Stimulated activated CD8-positive, alpha-beta memory T cell treated with anti-CD3 and anti-CD28 coated beads, Interleukin-12 subunit alpha, Interleukin-12 subunit beta, amount 100 ng/mL, for 1 hour (primary cell): ENCODE data around the gene ORAI3.

Experiments
- DNase-seq: peaks from one replicate; pipeline ENCODE4 v3.0.0-alpha.2; 2020; ENCODE audit warnings: low read depth

ORAI3 gene

DNA sequence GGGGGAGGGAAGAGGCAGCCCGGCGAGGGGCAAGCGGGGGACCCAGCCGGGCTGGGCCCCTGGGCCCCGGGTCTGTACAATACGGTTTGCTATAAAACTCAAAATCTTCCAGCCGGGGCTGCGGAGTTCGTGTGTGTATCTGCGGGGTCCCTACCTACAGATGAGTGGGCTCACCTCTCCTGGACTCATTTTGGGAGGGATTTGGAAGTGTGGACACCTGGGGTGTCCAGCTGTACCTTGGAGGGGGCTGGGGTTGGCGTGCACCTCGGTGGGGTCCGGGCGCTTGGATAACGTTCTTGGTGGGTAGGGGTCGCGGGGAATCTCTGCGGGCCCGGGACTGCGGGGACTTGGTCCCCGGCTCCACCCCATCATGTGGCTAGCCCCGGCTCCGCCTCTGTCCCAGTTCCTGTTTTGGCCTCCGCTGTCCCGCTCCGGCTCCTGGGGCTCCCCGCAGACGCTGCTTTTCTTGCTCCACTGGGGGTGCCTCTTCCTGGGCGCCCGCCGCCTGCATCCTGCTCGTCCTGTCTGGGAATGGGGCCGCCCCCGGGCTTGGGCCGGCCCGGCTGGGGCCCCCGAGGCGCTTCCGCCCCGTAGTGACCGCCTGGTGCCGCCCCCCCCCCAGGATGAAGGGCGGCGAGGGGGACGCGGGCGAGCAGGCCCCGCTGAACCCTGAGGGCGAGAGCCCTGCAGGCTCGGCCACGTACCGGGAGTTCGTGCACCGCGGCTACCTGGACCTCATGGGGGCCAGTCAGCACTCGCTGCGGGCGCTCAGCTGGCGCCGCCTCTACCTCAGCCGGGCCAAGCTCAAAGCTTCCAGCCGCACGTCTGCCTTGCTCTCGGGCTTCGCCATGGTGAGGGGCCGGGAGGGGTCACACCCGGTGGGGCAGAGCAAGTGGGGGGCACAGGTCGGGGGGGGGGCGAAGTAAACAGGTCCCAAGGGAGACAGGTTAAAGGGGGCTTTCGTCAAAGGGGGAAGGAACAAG, at the start of gene ORAI3:
ORAI3 (plus strand) TSS at position 402 of the 983 bp plus-strand sequence; CDS start at position 624, 222 bp downstream.
- DNase-seq: no peak

DNA sequence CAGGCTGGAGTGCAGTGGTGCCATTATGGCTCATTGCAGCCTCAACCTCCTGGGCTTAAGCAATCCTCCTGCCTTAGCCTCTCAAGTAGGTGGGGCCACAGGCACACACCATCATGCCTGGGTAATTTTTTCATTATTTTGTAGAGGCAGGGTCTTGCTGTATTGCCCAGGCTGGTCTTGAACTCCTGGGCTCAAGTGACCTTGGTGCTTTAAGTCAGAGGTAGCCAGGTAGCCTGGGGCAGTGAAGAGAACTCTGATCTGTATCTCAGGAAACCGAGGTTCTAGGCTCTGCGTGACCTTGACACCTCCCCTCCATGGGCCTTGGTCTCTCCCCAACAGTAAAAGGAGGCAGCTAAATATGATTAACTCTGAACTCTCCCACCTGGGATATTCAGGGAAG, 49.1 kb upstream of the ORAI3 start:
- no peak for DNase-seq

DNA sequence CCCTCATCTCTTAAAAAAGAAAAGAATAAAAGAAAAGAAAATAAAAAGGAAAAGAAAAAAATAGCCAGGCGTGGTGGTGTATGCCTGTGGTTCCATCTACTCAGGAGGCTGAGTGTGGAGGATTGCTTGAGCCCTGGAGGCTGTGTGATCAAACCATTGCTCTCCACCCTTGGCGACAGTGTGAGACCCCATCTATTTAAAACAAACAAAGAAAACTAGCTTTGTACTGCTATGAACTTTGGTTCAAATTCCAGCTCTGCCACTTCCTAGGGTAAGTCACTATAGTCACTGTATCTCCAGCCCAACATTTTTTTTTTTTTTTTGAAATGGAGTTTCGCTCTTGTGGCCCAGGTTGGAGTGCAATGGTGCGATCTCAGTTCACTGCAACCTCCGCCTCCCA, 48.3 kb upstream of the ORAI3 start:
- DNase-seq: no peak

DNA sequence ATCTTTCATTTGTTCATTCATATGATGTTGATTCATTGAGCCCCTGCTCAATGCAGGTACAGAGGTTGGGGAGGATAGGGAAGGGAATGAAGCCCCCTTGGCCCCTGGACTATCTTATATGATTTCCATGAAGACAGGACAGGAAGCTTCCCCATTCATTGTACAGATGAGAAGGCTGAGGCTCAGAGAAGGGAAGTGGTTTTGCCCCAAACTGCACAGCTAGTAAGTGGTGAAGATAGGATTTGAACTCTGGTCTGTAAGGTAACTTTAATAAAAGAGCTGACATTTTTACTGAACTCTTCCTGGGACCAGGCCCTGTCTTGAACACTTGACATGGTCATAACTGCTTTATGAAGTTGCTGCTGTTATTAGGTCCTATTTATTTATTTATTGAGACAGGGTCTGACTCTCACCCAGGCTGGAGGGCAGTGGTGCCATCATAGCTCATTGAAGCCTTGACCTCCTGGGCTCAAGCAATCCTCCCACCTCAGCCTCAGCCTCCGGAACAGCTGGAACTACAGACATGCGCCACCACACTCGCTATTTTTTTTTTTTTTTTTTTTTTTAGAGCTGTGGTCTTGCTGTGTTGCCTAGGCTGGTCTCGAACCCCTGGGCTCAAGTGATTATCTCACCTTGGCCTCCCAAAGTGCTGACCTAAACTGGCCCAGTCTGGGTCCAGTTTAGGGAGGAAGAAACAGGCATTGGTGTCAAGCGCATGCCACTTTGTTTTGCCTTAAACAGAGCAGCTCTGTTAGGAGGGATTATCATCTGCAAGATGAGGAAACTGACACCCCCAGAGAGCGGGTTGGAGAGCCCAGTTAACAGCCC, 47.5 kb upstream of the ORAI3 start:
- DNase-seq: no peak

DNA sequence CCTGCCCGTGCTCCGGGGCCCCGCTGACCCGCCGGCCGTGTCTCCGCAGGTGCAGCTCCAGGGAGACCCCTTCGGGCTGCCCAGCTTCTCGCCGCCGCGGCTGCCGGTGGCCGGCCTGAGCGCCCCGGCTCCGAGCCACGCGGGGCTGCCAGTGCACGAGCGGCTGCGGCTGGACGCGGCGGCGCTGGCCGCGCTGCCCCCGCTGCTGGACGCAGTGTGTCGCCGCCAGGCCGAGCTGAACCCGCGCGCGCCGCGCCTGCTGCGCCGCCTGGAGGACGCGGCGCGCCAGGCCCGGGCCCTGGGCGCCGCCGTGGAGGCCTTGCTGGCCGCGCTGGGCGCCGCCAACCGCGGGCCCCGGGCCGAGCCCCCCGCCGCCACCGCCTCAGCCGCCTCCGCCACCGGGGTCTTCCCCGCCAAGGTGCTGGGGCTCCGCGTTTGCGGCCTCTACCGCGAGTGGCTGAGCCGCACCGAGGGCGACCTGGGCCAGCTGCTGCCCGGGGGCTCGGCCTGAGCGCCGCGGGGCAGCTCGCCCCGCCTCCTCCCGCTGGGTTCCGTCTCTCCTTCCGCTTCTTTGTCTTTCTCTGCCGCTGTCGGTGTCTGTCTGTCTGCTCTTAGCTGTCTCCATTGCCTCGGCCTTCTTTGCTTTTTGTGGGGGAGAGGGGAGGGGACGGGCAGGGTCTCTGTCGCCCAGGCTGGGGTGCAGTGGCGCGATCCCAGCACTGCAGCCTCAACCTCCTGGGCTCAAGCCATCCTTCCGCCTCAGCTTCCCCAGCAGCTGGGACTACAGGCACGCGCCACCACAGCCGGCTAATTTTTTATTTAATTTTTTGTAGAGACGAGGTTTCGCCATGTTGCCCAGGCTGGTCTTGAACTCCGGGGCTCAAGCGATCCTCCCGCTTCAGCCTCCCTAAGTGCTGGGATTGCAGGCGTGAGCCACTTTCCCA, 46.6 kb upstream of the ORAI3 start:
- DNase-seq: no peak

DNA sequence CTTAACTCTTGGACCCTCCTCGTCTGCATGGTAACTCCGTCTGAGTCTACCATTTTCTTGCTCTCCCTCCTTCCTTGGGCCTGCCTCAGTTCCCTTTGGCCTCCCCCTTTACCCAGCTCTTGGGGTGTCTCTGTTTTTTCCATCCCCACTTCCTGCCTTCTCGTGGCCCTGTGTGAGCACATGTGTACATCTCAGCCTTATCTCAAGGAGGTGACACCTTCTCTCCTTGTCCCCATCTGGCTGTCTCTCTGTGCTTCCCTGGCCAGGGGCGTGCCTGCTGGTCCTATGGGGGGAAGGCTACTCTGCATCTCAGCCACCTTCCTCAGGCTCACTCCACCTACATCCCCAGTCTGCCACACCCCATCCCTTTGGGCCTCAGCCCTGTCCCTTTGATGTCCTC, 45.9 kb upstream of the ORAI3 start:
- no peak for DNase-seq

DNA sequence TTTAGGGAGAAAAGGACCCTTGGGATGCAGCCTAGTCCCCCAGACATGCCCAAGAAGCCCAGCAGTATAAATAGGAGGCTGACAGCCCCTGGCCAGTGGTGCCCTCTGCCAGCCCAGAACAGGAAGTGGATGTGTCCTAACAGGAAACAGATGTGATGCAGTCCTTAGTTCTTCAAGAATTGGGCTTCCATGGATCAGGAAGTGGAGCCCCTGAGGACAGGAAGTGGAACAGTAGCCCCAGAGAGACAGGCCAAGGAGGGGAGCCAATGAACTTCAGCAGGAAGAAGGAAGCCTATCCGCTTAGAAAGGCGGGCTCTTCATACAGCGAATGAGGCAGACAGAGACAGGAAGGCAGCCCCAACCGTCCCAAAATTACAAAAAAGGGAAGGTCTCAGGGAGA, 45.3 kb upstream of the ORAI3 start:
- DNase-seq: no peak

DNA sequence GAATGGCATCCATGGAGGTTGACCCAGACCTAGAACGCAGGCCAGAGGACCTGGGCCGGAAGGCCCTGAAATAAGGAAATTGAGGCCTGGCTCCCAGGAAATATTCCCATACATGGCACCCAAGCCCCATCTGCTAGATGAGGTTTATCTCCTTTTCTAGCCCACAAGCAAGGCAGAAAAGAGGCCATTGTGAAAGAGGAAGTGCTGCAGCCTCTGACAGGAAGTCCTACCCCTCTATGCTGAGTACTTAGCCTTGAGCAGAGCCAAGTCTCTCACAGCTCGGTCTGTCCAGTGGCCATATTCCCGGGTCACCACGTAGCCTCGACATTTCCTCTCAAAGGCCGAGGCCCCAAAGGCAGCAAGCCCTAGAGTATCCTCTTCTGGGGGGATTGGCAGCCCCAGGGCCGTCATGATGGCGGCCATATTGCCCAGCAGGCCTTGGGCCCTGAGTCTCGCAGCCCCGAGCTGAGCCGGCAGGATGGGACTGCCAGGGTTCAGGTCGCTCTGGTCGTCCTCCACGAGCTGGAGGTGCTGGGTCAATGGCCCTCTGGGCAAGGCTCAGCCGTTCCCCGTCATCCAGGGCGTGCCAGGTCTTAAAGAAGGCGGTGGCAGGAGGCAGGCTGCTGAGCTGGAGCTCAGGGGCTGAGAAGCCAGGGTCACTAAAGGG, 44.6 kb upstream of the ORAI3 start:
- no peak for DNase-seq

DNA sequence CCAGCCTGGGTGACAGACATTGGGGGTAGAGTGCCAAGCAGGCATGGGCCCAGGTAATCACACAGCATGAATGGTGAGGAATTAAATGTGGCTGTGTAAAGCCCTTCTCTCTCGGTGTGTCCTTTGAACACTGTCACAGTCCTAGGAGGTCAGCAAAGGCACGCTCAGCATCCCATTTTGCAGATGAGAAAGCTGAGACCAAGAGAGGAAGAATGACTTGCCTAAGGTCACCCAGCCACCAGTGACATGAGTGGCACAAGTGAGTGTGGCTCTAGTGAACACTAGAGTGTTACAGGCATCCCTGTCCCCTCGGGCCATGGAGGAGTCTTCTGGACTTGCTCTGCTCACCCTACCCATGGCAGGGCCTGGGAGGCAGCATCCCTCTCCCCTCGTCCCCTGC, 41.8 kb upstream of the ORAI3 start:
- no peak for DNase-seq

DNA sequence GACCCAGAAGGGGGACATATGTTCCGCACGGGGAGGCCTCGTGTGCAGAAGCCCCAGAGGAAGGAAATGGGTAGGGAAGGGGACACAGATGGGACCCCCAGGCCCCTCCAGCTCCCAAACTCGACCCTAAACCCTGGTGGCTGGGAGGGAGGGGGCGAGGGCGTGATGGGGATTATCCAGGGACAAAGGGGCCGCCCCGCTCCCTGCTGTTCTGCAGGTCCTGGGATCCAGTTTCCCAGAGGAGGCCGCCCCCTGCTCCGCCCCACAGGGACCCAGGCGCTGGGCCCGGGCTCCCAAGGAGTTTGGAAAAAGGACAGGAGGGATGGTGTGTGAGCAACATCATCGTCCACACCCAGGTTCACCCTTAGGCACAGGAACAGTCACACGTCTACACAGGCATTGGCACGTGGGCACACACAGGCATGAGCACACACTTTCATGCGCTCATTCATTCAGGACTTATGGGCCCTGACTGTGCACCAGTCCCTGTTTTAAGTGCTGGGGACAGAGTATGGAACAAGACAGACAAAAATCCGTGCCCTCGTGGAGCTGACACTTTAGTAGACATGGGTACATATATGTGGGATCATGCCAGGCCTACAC, 38.3 kb upstream of the ORAI3 start:
- DNase-seq: no peak

DNA sequence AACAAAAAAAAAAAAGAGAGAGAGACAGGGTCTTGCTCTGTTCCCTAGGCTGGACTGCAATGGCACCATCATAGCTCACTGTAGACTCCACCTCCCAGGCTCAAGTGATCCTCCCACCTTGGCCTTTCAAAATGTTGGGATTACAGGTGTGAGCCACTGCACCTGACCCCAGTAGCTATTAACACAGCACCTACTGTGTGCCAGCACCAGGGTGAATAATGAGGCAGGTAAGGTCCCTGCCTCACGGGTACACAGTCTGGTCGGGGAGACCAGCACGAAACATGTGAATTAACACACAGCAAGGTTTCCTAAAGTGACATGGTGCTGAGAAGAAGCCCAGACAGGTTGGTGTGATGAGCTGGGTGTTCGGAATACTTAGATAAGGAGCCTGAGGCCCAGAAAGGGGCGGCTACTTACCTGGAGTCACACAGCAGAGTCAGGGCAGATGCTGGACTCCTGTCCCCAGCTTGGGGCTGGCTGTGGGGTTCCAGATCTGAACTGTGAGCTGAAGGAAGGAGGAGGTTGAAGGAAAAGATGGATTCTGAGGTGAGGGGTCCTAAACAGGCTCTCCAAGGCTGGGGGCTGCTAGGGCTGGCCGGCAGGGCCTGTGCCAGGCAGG, 36.0 kb upstream of the ORAI3 start:
- DNase-seq: no peak

DNA sequence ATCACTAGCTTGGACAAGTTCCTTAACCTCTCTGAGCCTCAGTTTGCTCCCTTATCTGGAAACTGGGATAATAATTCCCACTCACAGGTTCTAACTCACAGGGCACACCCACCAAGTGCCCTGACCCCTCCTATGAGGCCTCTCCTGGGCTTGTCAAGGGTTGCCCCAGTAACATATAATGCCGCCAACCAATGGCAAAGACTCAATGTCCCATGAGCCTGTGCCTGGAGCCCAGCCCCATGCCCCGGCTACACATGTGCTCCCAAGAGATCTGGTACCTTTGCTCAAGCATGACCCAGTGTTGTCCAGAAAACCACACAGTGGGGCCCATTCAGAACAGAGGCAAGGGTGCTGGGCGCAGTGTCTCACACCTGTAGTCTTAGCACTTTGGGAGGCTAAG, 34.0 kb upstream of the ORAI3 start:
- DNase-seq: no peak

DNA sequence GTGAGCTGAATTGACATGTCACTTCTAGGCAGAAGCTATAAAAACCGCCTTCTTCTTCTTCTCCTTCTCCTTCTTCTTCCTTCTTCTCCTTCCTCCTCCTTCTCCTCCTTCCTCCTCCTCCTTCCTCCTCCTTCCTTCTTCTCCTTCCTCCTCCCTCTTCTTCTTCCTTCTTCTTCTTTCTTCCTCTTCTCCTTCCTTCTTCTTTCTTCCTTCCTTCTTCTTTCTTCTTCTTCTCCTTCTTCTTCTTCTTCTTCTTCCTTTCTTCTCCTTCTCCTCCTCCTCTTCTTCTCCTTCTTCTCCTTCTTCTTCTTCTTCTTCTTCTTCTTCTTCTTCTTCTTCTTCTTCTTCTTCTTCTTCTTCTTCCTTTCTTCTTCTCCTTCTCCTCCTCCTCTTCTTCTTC, 30.3 kb upstream of the ORAI3 start:
- DNase-seq: no peak

DNA sequence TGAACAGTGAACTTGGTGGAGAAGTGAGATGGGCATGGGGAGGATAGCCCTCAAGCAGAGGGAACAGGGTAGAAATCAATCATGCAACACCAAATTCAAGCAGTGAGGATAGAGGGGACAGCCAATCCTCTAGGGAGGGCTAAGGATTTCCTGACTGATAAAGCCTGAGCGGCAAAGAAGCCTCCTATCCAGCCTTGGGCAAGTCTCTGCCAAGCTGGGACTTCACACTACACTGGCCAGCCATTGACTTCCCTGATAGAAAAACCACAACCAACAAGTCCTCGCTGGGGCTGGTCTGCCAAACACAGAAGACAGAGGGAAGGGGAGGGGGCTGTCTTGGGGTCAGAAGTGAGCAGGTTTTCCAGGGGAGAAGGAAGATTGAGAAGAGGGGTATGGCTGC, 28.0 kb upstream of the ORAI3 start:
- DNase-seq: no peak

DNA sequence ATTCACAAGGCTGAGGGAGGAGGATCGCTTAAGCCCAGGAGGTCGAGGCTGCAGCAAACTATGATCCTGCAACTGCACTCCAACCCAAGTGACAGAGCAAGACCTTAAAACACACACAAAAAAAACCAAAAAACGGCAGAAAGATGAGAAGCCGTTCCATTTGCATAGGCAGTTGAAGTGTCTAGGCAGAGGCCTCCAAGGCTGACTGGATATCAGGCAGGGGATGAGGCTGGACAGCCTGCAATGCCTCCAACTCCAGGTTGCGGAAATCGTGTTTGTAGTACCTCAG, 27.5 kb upstream of the ORAI3 start:
- DNase-seq: no peak

DNA sequence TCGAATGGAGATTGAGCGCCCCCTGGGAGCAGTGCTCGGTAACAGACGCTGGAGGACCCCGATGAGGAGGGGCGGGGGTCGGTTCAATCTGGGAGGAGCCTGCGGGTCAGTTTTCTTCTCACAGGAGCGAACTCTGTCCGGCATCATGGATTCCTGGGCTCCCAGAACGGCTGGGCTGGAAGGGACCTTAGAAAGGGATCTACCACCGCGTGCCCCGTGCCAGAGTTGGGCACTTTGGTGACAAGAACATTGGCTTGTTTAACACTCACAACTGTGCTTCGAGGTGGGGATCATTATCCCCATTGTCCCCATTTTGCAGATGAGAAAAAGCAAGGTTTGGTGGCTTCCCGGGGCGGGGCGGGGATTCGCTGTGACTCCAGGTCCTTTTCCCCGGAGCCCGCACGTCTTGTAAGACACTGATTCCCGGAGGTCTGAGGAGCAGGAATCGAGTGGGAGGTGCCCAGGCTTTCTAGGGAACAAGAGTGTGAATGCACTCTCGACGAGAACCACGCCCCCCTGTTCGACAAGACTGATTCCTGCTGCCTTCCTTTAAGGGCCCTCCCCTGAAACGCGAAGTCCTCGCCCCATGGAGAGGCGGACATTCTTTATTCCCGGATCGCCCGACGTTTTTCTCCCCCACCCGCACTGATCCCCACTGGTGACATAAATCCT, 27.0 kb upstream of the ORAI3 start:
- DNase-seq: peak; percentile 78

DNA sequence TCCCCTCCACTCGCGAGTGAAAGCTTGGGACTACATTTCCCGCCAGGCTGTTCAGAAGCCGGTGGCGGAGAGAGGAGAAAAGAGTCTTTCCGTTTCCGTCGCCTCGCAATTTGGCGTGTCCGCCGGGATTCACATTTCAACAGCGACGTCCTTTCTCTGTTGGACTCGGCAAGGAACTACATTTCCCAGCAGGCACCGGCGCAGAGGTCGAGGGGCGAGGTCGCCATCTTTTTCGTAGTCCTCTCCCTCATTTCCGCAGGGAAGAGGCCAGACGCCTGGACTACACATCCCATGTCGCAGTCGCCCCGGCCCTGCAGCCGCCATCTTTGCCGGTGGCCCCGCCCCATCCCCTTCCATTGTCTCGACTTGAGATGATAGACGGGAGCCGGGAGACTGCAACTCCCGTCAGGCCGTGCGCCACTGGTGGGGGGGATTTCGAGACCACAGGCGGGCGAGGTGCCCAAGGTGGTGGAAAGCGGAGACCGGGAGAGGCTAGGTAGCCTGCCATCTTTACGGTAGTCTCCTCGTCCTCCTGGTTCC, 26.4 kb upstream of the ORAI3 start:
- peak; percentile 98 for DNase-seq

DNA sequence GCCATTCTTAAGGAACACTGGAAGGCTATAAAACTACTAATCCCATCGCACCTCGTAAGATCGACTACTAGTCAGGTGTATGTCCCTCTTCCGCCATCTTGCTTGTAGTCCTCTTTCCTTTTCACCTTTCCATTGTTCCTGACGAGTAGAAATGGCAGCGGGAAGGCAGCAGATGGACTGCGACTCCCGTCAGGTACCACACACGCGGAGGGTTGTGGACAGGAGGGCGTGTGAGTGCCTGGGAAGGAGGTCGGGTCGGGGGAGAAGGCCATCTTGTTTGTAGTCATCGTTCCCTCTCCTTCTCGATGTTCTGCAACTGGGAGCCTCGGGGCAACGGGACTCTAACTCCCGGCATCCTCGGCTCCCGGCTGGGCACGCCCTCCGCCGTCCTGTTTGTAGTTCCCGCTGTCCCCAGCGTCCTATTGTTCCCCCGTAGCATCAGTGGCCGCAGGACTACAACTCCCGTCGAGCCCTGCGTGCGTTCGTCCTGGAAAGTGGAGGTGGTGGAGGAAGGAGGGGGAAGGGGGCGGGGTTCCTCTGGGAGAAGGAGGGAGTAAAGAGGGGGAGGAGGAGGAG, 25.8 kb upstream of the ORAI3 start:
- DNase-seq: peak; percentile 90

DNA sequence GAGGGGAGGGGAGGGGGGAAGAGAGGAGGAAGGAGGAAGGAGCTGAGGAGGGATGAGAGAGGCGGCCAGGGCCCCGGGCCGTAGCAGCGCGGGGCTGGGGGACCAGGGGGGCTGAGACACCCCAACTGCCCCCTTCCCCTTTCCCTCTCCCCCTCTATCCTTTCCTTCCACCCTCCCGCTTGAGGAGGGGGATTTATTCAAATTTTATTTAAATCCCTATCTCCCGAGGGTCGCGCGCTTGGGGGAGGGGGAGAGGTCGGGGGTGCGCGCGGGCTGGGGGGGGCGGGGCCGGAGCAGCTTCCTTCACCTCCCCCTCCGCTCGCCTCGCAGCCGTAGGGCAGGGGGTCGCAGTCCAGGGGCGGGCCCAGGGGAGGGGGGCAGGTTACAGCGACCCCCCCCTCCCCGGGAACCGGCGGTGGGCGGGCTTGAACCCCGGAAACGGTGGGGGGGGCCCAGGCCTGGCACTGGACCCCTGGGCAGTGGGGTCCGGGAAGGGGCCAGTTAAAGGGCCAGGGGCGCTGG, 25.3 kb upstream of the ORAI3 start, which contains the start of gene FBXL19:
FBXL19 (plus strand) TSS at position 19 of the 522 bp plus-strand sequence. CDS start 2,183 bp downstream, outside the sequence.
- DNase-seq: no peak
